MM.1S (cell line): ENCODE results near the gene PAXX.

Experiments
- DNase-seq: peaks from one replicate; pipeline ENCODE4 v3.0.0-alpha.2; 2015
- H2AFZ ChIP-seq: fragments of 300-600 bp; sonication (generic); 2 replicates; pipeline ENCODE4 v1.6.0; 2016; ENCODE audit warnings: antibody characterized with exemption, low read length
- H3F3A ChIP-seq: fragments of 300-600 bp; sonication (generic); 2 replicates; pipeline ENCODE4 v1.6.1; 2016; ENCODE audit warnings: mild to moderate bottlenecking, antibody characterized with exemption, low read length, moderate library complexity, mixed read lengths; ENCODE audit not compliant: insufficient read depth
- H3K27ac ChIP-seq: fragments of 300-600 bp; sonication (generic); 2 replicates; pipeline ENCODE4 v1.5.1; 2016; ENCODE audit warnings: mild to moderate bottlenecking, low read length
- H3K27me3 ChIP-seq: fragments of 300-600 bp; sonication (generic); replicated peaks from 2 replicates; pipeline ENCODE4 v1.6.0; 2016; ENCODE audit warnings: low read length; ENCODE audit not compliant: insufficient read depth
- H3K36me3 ChIP-seq: fragments of 300-600 bp; sonication (generic); replicated peaks from 2 replicates; pipeline ENCODE4 v1.6.1; 2016; ENCODE audit warnings: mild to moderate bottlenecking, low read length, mixed read lengths; ENCODE audit not compliant: insufficient read depth
- H3K4me1 ChIP-seq: fragments of 300-600 bp; sonication (generic); 2 replicates; pipeline ENCODE4 v1.6.1; 2016; ENCODE audit warnings: low read length, mixed read lengths
- H3K4me2 ChIP-seq: fragments of 300-600 bp; sonication (generic); 2 replicates; pipeline ENCODE4 v1.6.0; 2016; ENCODE audit warnings: low read depth, low read length
- H3K4me3 ChIP-seq: fragments of 300-600 bp; sonication (generic); 2 replicates; pipeline ENCODE4 v1.5.1; 2016; ENCODE audit warnings: low read length, mixed read lengths
- H3K79me2 ChIP-seq: fragments of 300-600 bp; sonication (generic); 2 replicates; pipeline ENCODE4 v1.6.1; 2016; ENCODE audit warnings: mixed run types, low read length, mixed read lengths
- H3K9ac ChIP-seq: fragments of 300-600 bp; sonication (generic); 2 replicates; pipeline ENCODE4 v1.6.1; 2016; ENCODE audit warnings: low read length, mixed read lengths
- H3K9me2 ChIP-seq: fragments of 300-600 bp; sonication (generic); replicated peaks from 2 replicates; pipeline ENCODE4 v1.6.1; 2016; ENCODE audit warnings: mild to moderate bottlenecking, low read length, mixed read lengths; ENCODE audit not compliant: insufficient read depth
- H3K9me3 ChIP-seq: fragments of 300-600 bp; sonication (generic); replicated peaks from 2 replicates; pipeline ENCODE4 v1.6.1; 2016; ENCODE audit warnings: mild to moderate bottlenecking, low read length, mixed read lengths; ENCODE audit not compliant: insufficient read depth
- H4K20me1 ChIP-seq: fragments of 300-600 bp; sonication (generic); 2 replicates; pipeline ENCODE4 v1.6.1; 2016; ENCODE audit warnings: mild to moderate bottlenecking, low read length, moderate library complexity, mixed read lengths; ENCODE audit not compliant: insufficient read depth
- EZH2 ChIP-seq: fragments of 300-600 bp; sonication (generic); optimal IDR thresholded peaks from 2 replicates; pipeline ENCODE3; 2017; ENCODE audit warnings: low read depth, mild to moderate bottlenecking, antibody characterized with exemption, low read length, mixed read lengths
- EZH2phosphoT487 ChIP-seq: fragments of 300-600 bp; sonication (generic); IDR thresholded peaks from 2 replicates; pipeline ENCODE4 v1.6.1; 2018; ENCODE audit warnings: antibody characterized with exemption, low read length
- TF ChIP-seq, protein P1 (sequence below): fragments of 300-600 bp; sonication (generic); IDR thresholded peaks from 2 replicates; pipeline ENCODE4 v1.5.1; 2016; ENCODE audit warnings: antibody characterized with exemption, low read length, mixed read lengths

PAXX gene

DNA sequence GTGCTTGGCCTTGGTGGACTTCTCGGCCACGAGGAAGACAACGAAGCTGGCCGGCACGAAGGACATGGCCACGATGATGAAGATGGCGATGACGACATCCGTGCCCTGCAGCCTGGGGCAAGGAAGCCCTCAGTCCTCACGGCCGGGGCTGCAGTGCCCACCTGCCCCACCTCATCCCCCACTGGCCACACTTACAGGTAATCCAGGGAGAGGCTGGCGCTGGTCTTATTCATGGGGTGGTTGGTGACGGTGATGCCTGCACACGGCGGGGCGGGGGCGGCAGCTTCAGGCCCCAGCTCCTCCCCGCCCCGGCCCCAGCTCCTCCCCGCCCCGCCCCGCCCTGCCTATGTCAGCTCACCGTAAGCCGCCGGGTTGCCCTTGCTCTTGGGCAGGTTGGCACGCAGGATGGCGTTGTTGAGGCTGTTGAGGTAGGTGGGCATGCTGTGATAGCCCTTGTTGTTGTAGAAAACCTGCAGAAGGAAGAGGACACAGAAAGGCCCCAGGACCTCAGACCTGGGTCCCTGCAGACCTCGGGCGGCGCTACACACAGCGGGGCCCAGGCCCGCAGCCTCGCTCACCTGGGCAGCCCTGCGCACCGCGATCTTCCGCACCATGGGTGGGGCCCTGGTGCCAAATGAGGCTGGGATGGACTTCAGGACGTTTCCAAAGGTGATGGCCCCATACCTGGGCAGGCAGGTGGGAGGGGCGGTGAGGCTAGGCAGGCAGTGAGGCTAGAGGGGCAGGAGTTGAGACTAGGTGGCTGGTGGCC is 19.9 kb downstream of the PAXX start:
- H3F3A ChIP-seq: no peaks in the 10 kb centered on the region
- H3K36me3 ChIP-seq: no peaks in the 10 kb centered on the region
- peaks cover 41% of the 10 kb centered on the region for H3K27me3 ChIP-seq
- no peak for DNase-seq
- H2AFZ ChIP-seq: no peak overlapping the region
- no peak overlapping the region for H3K4me2 ChIP-seq
- H3K9me2 ChIP-seq: no peaks in the 10 kb centered on the region
- no peaks in the 10 kb centered on the region for H3K79me2 ChIP-seq
- no peaks in the 10 kb centered on the region for H4K20me1 ChIP-seq
- H3K9me3 ChIP-seq: no peaks in the 10 kb centered on the region
- no peak overlapping the region for H3K4me3 ChIP-seq
- H3K4me1 ChIP-seq: no peaks in the 10 kb centered on the region
- no peak overlapping the region for H3K27ac ChIP-seq
- TF ChIP-seq, protein P1, sequence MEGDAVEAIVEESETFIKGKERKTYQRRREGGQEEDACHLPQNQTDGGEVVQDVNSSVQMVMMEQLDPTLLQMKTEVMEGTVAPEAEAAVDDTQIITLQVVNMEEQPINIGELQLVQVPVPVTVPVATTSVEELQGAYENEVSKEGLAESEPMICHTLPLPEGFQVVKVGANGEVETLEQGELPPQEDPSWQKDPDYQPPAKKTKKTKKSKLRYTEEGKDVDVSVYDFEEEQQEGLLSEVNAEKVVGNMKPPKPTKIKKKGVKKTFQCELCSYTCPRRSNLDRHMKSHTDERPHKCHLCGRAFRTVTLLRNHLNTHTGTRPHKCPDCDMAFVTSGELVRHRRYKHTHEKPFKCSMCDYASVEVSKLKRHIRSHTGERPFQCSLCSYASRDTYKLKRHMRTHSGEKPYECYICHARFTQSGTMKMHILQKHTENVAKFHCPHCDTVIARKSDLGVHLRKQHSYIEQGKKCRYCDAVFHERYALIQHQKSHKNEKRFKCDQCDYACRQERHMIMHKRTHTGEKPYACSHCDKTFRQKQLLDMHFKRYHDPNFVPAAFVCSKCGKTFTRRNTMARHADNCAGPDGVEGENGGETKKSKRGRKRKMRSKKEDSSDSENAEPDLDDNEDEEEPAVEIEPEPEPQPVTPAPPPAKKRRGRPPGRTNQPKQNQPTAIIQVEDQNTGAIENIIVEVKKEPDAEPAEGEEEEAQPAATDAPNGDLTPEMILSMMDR: no peak
- TF ChIP-seq EZH2phosphoT487 (no peak), EZH2 (no peak)
- H3K9ac ChIP-seq: no peak overlapping the region

DNA sequence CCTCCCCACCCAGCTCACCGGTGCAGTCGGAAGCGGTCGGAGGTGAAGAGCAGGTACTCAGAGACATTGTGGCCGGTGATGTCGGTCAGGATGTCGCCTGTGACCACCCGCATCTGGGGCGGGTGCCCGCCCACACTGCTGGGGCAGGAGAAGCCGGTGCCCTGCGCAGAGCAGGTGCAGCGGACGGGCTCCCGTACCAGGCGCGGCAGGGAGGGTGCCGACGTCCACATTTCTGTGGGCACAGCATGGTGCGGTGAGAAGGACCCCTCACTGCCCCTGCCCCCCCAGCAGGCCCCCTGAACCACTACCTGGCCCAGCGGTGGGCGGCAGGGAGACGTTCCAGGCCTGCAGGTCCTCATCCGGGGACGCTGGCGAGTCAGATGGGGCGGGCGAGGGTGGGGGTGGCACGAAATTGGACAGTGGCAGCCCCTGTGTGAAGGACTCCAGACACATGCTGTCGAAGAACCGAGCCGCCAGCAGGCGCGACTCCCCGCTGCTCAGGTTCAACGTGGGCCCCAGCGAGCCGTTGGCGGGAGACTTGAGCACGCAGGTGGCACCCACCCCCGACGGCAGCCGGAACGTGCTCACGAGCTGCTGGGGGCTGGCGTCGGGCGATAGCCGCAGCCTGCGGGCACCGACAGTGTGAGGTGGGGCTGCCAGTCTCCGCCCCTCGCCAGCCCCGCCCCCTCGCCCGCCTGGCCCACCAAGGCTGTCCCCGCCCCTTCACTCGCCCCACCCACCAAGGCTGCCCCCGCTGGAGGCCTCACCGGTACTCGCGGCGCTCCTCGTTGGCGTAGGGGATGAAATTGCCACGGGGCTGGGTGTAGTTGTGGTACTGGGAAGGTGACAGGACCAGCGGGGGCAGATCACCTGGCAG is 20.7 kb downstream of the PAXX start:
- DNase-seq: no peak
- Histone ChIP-seq H3K9me3 (no peaks in the 10 kb centered on the region), H3K9me2 (no peaks in the 10 kb centered on the region), H3K4me1 (no peaks in the 10 kb centered on the region), H2AFZ (no peak overlapping the region), H3K36me3 (no peaks in the 10 kb centered on the region), H3K4me3 (no peak overlapping the region), H3K27ac (no peak overlapping the region), H3F3A (no peaks in the 10 kb centered on the region), H4K20me1 (no peaks in the 10 kb centered on the region), H3K27me3 (peaks cover 34% of the 10 kb centered on the region), H3K9ac (no peak overlapping the region), H3K79me2 (no peaks in the 10 kb centered on the region), H3K4me2 (no peak overlapping the region)
- TF ChIP-seq EZH2phosphoT487: no peak
- TF ChIP-seq, protein P1: no peak
- no peak for TF ChIP-seq EZH2

- DNase-seq: no peak
- Histone ChIP-seq H2AFZ (no peak overlapping the region), H3K36me3 (no peaks in the 10 kb centered on the region), H3F3A (no peaks in the 10 kb centered on the region), H3K27ac (no peak overlapping the region), H3K9me3 (no peaks in the 10 kb centered on the region), H3K4me1 (no peaks in the 10 kb centered on the region), H3K4me2 (no peak overlapping the region), H4K20me1 (no peaks in the 10 kb centered on the region), H3K4me3 (no peak overlapping the region), H3K27me3 (peaks cover 29% of the 10 kb centered on the region), H3K79me2 (no peaks in the 10 kb centered on the region), H3K9me2 (no peaks in the 10 kb centered on the region), H3K9ac (no peak overlapping the region)
- TF ChIP-seq EZH2phosphoT487 (no peak), EZH2 (no peak)
- TF ChIP-seq, protein P1: no peak
Measured at GRCh38 chr9:137013571-137013940, 21.3 kb downstream of the PAXX start.
